GM20431 (cell line): ENCODE results near the gene NPAS3.

Experiments
- in situ Hi-C: fragments of 300-500 bp; cut with MseI, MboI; formaldehyde crosslinking; loops from one replicate; pipeline ENCODE4 v1.15.0; 2020; ENCODE audit warnings: low sequenced_read_pairs; ENCODE audit not compliant: unreplicated experiment

Gene NPAS3

DNA sequence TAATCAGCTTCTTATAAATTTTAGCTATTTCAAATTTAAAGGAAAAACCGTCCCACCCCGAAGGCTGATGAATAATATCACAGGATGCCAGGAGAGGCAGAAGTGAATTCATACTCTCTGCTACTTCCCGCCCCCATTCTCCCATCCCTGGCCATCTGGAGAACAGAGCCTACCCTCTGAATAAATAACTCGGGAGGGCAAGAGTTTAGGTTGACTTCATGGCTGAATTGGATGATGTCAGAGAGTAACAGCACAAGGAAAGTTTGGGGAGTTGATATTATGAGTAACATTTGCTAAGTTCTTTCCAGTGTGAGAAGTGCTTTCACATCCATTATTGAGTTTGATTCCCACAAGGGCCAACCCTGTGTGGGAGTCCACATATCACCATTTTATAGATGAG lies 770.6 kb downstream of the NPAS3 start:
- in situ Hi-C loops = no loop called here

GRCh38 chr14:33709711-33710110 lies 771.0 kb downstream of the NPAS3 start:
- in situ Hi-C loops = no loop called here

DNA sequence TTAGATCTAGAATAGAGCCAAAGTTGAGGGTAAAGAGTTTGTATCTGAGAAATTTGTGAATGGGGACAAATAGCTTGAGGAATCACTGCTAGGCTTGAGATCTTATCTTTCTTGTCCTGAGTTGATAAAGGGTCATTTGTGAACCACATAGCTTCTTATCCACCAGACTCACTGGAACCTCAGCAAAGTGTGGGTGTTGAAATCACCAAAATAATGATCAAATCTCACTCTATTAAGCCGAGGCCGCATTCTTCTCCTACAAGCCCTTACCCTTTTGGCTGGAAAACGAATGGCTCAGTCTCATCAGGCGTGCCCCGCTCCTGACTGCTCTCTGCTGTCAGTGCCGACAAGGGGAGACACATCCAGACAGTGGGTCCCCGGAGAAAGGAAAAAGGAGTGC lies 771.6 kb downstream of the NPAS3 start:
- in situ Hi-C loops = no loop called here

GRCh38 chr14:33711194-33711593 lies 772.5 kb downstream of the NPAS3 start:
- in situ Hi-C loops = no loop called here

- in situ Hi-C loops = no loop called here
Observed at GRCh38 chr14:33711811-33712216, 773.1 kb downstream of the NPAS3 start.

- in situ Hi-C loops = no loop called here
Observed at GRCh38 chr14:33714527-33715226, 776.0 kb downstream of the NPAS3 start.

GRCh38 chr14:33715227-33715528 lies 776.5 kb downstream of the NPAS3 start:
- in situ Hi-C loops = no loop called here

- in situ Hi-C loops = no loop called here
Observed at GRCh38 chr14:33716921-33717320, 778.2 kb downstream of the NPAS3 start.

DNA sequence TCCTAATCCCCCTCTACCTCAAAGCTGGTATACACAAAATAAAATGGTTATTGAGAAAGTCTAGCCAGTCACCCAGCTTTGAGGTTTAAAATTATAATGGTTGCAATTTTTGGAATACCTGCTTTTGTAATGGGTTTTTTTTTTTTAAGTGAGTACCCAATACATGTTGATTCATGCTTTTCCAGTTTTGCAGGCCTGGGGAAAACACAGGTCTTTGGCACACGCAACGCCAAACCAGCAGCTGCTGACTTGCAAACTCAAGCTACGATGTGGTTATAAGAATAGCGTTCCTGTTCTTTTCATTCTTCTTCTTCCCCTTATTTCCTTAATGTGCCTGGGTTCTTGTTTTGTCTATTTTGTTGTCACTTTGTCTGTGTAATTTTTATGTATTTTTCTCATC lies 779.2 kb downstream of the NPAS3 start:
- in situ Hi-C loops = no loop called here

DNA sequence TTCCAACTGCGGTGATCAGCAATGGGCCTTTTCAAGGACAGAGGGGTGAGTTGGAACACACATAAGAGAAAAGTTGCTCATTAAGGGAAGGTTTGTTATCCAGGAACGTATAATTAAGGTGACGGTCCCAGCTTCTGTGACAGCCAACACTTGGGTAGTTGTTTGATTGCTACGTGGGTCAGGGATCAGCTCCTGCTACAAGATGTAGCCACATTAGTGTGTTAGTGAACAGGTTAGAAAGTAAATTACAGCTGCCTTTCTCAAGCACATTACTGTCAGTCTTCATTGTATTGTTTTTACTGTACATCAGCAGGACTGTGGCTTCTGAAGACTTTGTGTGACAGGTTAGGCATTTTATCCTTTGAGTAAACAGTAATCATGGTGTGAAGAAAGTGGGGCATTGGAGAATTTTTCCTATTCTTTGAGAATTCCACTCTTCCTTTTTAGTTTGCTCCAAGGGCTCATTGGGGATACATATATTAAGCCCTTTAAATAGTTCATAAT lies 781.7 kb downstream of the NPAS3 start:
- in situ Hi-C loops = no loop called here

- in situ Hi-C loops = no loop called here
Observed at GRCh38 chr14:33726685-33727084, 788.0 kb downstream of the NPAS3 start.

- in situ Hi-C loops = no loop called here
Observed at GRCh38 chr14:33727606-33728005, 788.9 kb downstream of the NPAS3 start.

DNA sequence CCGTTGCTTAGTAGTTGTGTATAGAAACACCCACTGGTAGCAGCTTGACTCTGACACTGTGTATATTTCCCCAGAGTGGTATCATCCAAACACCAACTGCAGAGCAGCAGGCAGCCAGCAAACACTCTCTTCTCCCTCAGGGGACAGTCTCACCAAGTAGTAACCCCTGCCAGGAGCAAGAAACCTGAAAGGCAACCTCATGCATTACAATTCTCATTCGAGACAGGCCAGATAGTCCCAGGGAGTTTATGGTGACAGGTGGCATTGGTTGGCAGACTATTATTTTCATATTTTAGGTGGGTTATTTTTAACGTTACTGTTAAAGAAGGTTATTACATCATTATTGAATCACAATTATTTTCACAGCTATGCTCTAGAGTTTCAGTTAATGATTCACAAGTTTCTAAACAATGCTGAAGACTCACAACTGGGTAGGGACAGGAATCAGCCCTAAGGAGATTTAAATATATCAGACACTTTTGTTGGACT lies 789.4 kb downstream of the NPAS3 start:
- in situ Hi-C loops = no loop called here

DNA sequence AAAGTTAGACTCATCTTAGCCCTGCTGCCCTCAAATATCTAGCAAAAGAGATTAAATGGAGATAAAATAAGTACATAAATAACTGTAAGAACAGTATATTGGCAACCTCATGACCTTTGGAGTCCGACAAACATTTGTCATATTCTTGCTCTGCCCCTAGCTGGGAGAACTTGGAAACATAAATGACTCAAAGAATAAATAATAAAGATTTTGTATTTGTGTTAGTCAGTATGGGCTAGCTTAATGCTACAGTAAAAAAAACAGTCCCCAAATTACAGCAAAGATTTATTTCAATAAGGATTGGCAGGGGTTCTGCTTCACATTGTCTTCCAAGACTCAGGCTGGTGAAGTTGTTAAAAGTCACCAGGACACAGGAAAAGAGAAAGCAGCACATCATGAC lies 791.5 kb downstream of the NPAS3 start:
- in situ Hi-C loops = no loop called here

- in situ Hi-C loops = no loop called here
Observed at GRCh38 chr14:33732175-33732574, 793.5 kb downstream of the NPAS3 start.

DNA sequence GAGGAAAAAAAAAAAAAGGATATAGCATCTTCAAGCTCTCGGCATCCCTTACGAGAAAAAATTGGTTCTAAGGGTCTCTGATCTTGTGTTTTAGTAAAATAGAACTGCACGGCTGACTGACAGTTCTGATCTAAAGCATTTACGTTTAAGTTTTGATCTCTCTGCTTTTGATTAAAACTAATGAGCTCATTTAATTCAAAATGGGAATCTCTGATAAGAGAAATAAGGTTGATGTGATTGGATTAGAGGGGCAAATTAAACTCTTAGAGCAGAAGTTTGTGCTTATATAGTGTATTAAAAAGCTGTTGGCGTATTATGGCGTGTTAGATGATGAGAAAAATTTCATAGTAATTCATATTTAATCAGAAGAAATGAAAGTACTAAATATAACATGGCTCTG lies 794.6 kb downstream of the NPAS3 start:
- in situ Hi-C loops = no loop called here

GRCh38 chr14:33733721-33734120 lies 795.0 kb downstream of the NPAS3 start:
- in situ Hi-C loops = no loop called here

- in situ Hi-C loops = no loop called here
Observed at GRCh38 chr14:33734387-33734786, 795.7 kb downstream of the NPAS3 start.

GRCh38 chr14:33736299-33736825 lies 797.7 kb downstream of the NPAS3 start:
- in situ Hi-C loops = no loop called here

GRCh38 chr14:33736979-33737378 lies 798.3 kb downstream of the NPAS3 start:
- in situ Hi-C loops = no loop called here

GRCh38 chr14:33737446-33737845 lies 798.8 kb downstream of the NPAS3 start:
- in situ Hi-C loops = no loop called here

DNA sequence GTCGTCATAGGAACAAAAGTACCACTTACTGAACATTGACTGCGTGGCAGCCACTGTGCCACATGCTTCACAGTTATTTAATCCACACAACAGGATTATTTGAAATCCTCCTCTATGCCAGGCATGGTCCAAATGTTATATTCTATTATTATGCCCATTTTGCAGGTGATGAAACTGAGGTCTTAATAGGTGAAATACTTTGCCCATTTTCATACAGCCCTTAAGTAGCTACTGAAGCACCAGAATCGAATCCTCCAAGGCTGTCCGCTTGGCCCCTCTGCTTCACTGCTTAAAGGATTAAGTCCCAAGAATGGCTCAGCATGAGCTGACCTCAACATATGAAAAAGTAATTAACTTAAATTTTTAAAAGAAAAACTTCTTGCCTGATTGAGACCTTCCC lies 799.4 kb downstream of the NPAS3 start:
- in situ Hi-C loops = no loop called here
